A549 (cell line): Measurements from ENCODE around the gene SRC. TPM values are rescaled to one million over a fixed set of nuclear protein-coding genes. Genes with fewer than 3 reads are reported as not detected.
A peak's percentile ranks its signal among the peaks of the same experiment; 100 is the strongest.

Experiments
- ATAC-seq, 2 experiments: fragments of 200-7000 bp in 1 of 2; fragments of >200 bp in 1 of 2; cut with Nextera tagmentation in 1 of 2; cut with Tn5 transposase in 1 of 2; 3 replicates each; pipeline versions ENCODE4 v1.8.0 to v1.9.1; 2018 to 2020; ENCODE audit warnings: mild to moderate bottlenecking in 1 of 2, moderate library complexity in 1 of 2
- CTCF ChIA-PET: fragments of 300-600 bp; sonication (Branson Sonifier 250); formaldehyde crosslinking; extraction: SDS; loops from one replicate; lab custom pipeline; 2021; ENCODE audit warnings: antibody characterized with exemption, inconsistent platforms; lab: Yijun Ruan, JAX
- POLR2A ChIA-PET: fragments of 350-600 bp; formaldehyde crosslinking; extraction: SDS; loops from one replicate; lab custom pipeline; 2021; ENCODE audit warnings: antibody characterized with exemption, inconsistent platforms; lab: Yijun Ruan, JAX
- DNase-seq, 2 experiments: peaks; one replicate each; pipeline versions ENCODE4 v3.0.0 to v3.0.0-alpha.2; 2011 to 2016; ENCODE audit warnings: low read depth in 1 of 2, low spot score in 1 of 2
- FAIRE-seq: peaks from 2 replicates; lab custom pipeline; 2011; peaks lifted over from hg19 to GRCh38; lab: Jason Lieb, UNC
- H3K27ac ChIP-seq, 2 experiments: fragments of >200 bp; sonication (Bioruptor Twin); formaldehyde crosslinking; 3 replicates each; pipeline ENCODE4 v1.5.1; 2016 to 2017
- H3K4me1 ChIP-seq: fragments of >200 bp; sonication (Bioruptor Twin); formaldehyde crosslinking; 3 replicates; pipeline ENCODE4 v1.6.1; 2016
- H3K4me2 ChIP-seq: fragments of >200 bp; sonication (Bioruptor Twin); formaldehyde crosslinking; 3 replicates; pipeline ENCODE4 v1.6.1; 2016
- H3K4me3 ChIP-seq: fragments of >200 bp; sonication (Bioruptor Twin); formaldehyde crosslinking; 3 replicates; pipeline ENCODE4 v1.5.1; 2016
- H3K9me3 ChIP-seq: fragments of >200 bp; sonication (Bioruptor Twin); formaldehyde crosslinking; 3 replicates; pipeline ENCODE4 v1.6.1; 2016
- ATOH8 ChIP-seq: fragments of 250-450 bp; sonication (Bioruptor Pico); IDR thresholded peaks from 2 replicates; pipeline ENCODE4 v1.5.0; 2020; ENCODE audit warnings: low read depth, mild to moderate bottlenecking, moderate library complexity
- BHLHE40 ChIP-seq: IDR thresholded peaks from 2 replicates; pipeline ENCODE4 v1.6.1; 2012; ENCODE audit warnings: low read depth, low read length, inconsistent platforms
- CEBPB ChIP-seq, 2 experiments: fragments of >200 bp in 1 of 2; sonication (Bioruptor Twin) in 1 of 2; formaldehyde crosslinking in 1 of 2; IDR thresholded peaks; 2 replicates each; pipeline ENCODE4 v1.6.1; 2012 to 2016
- CHD4 ChIP-seq: fragments of 200-600 bp; sonication (generic); IDR thresholded peaks from 2 replicates; pipeline ENCODE4 v1.6.1; 2016; ENCODE audit warnings: antibody characterized with exemption, mild to moderate bottlenecking, borderline replicate concordance
- FOSB ChIP-seq: fragments of 250-450 bp; sonication (Bioruptor Pico); IDR thresholded peaks from 2 replicates; pipeline ENCODE4 v1.5.0; 2020; ENCODE audit warnings: mild to moderate bottlenecking, moderate library complexity
- FOSL2 ChIP-seq, 2 experiments: fragments of 450-650 bp in 1 of 2; fragments of >200 bp in 1 of 2; sonication (Bioruptor Twin) in 1 of 2; formaldehyde crosslinking; IDR thresholded peaks; 2 replicates each; pipeline versions ENCODE4 v1.5.0 to v1.6.1; 2016 to 2020; ENCODE audit warnings: mild to moderate bottlenecking in 1 of 2, moderate library complexity in 1 of 2
- GATA3 ChIP-seq: IDR thresholded peaks from 2 replicates; pipeline ENCODE4 v1.6.1; 2012; ENCODE audit warnings: borderline replicate concordance
- HDAC2 ChIP-seq: fragments of 200-600 bp; sonication (generic); IDR thresholded peaks from 2 replicates; pipeline ENCODE4 v1.6.1; 2016
- HOXA7 ChIP-seq: fragments of 250-450 bp; sonication (Bioruptor Pico); IDR thresholded peaks from 2 replicates; pipeline ENCODE4 v1.5.0; 2020; ENCODE audit warnings: mild to moderate bottlenecking, moderate library complexity
- KDM1A ChIP-seq: fragments of 200-600 bp; sonication (generic); IDR thresholded peaks from 2 replicates; pipeline ENCODE4 v1.6.1; 2016; ENCODE audit warnings: low read depth, mild to moderate bottlenecking
- MAX ChIP-seq: IDR thresholded peaks from 2 replicates; pipeline ENCODE4 v1.6.1; 2012
- MAZ ChIP-seq: fragments of 150-350 bp; IDR thresholded peaks from 2 replicates; pipeline ENCODE4 v1.6.1; 2014; ENCODE audit warnings: antibody characterized with exemption, low read depth, low read length, borderline replicate concordance
- MYC ChIP-seq: IDR thresholded peaks from 2 replicates; pipeline ENCODE4 v1.6.1; 2012; ENCODE audit warnings: mild to moderate bottlenecking, inconsistent platforms, low read length, improper control_type of control experiment, borderline replicate concordance
- NFE2L2 ChIP-seq: fragments of 150-350 bp; conservative IDR thresholded peaks from 2 replicates; pipeline ENCODE4 v1.6.1; 2014; ENCODE audit warnings: low read length
- PHF8 ChIP-seq: fragments of 200-600 bp; sonication (generic); IDR thresholded peaks from 2 replicates; pipeline ENCODE4 v1.6.1; 2016; ENCODE audit warnings: low read depth, mild to moderate bottlenecking, antibody characterized with exemption, moderate library complexity, borderline replicate concordance
- RAD21 ChIP-seq, 2 experiments: fragments of >200 bp in 1 of 2; sonication (Bioruptor Twin) in 1 of 2; formaldehyde crosslinking in 1 of 2; IDR thresholded peaks in 1 of 2; conservative IDR thresholded peaks in 1 of 2; 2 replicates in 1 of 2; 3 replicates in 1 of 2; pipeline ENCODE4 v1.6.1; 2012 to 2018; ENCODE audit warnings: inconsistent platforms in 1 of 2
- RARB ChIP-seq: fragments of 250-450 bp; sonication (Bioruptor Pico); IDR thresholded peaks from 2 replicates; pipeline ENCODE4 v1.8.0; 2021; ENCODE audit warnings: mild to moderate bottlenecking, moderate library complexity
- RCOR1 ChIP-seq: fragments of 150-350 bp; IDR thresholded peaks from 2 replicates; pipeline ENCODE4 v1.6.1; 2014; ENCODE audit warnings: antibody characterized with exemption, low read length, low read depth
- RFX5 ChIP-seq: fragments of 450-650 bp; IDR thresholded peaks from 2 replicates; pipeline ENCODE4 v1.7.1; 2014; ENCODE audit warnings: antibody characterized with exemption, mild to moderate bottlenecking, moderate library complexity
- RNF2 ChIP-seq: fragments of 200-600 bp; sonication (generic); IDR thresholded peaks from 2 replicates; pipeline ENCODE4 v1.6.1; 2016; ENCODE audit warnings: low read depth, mild to moderate bottlenecking, antibody characterized with exemption, moderate library complexity, borderline replicate concordance
- TFCP2L1 ChIP-seq: fragments of 250-450 bp; sonication (Bioruptor Pico); IDR thresholded peaks from 2 replicates; pipeline ENCODE4 v1.5.0; 2021; ENCODE audit warnings: mild to moderate bottlenecking
- ZFP36 ChIP-seq: fragments of 450-650 bp; IDR thresholded peaks from 2 replicates; pipeline ENCODE4 v1.6.1; 2014; ENCODE audit warnings: borderline replicate concordance; ENCODE audit not compliant: partially characterized antibody
- ZSCAN20 ChIP-seq: fragments of 250-450 bp; sonication (Bioruptor Pico); IDR thresholded peaks from 2 replicates; pipeline ENCODE4 v1.8.0; 2022; ENCODE audit warnings: mild to moderate bottlenecking, moderate library complexity
- WGBS: methylation state at CpG from one replicate; pipeline ENCODE4 v1.1.6; 2017; ENCODE audit errors: missing lambda C conversion rate; 5-methylcytosine and 5-hydroxymethylcytosine counted together
- polyA plus RNA-seq, 4 experiments: library from polyadenylated mRNA; depleted of rRNA in 3 of 4; stranded (reverse); fragments of >200 nt; fragmentation: RNase III in 1 of 4; extraction: RNeasy Plus Mini Kit Qiagen cat#74134 plus additional on column Dnase treatment in 1 of 4; gene quantifications; 2 replicates in 3 of 4; 3 replicates in 1 of 4; pipeline ENCODE4 v1.2.3, GENCODE V29; 2011 to 2017
- TF ChIP-seq, protein P1 (sequence below): fragments of >200 bp; sonication (Bioruptor Twin); formaldehyde crosslinking; IDR thresholded peaks from 2 replicates; pipeline ENCODE4 v1.6.1; 2016
- TF ChIP-seq, protein P2 (sequence below): fragments of 150-350 bp; IDR thresholded peaks from 2 replicates; pipeline ENCODE4 v1.6.1; 2014; ENCODE audit warnings: low read depth, mild to moderate bottlenecking, low read length
- TF ChIP-seq, protein P3 (sequence below): fragments of >200 bp; sonication (Bioruptor Twin); formaldehyde crosslinking; IDR thresholded peaks from 3 replicates; pipeline ENCODE4 v1.5.1; 2016

The SRC gene
- polyA plus RNA-seq, 2 of the 4 experiments (the other 2 are of a cell fraction): 139 to 154 TPM

DNA sequence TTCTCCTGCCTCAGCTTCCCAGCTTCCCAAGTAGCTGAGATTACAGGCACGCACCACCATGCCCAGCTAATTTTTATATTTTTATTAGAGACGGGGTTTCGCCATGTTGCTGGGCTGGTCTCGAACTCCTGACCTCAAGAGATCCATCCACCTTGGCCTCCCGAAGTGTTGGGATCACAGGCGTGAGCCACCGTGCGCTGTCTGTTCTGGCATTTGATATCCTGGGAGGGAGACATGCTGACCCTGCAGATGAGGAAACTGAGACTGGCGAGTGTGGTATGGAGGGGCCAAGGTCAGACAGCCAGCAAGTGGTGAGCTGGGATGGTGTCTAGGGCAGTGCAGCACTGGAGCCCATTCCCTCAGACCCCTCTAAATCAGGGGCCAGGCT, 44.6 kb downstream of the SRC start:
- ATAC-seq: no peak
- H3K27ac ChIP-seq: peak overlapping the region in 1 of 2 experiments; percentile 61; a peak in 3 of 6 replicates
- no peak for FAIRE-seq
- no peak for TF ChIP-seq MAX
- no peak for DNase-seq
- H3K4me1 ChIP-seq: peaks cover 93% of the 10 kb centered on the region
- H3K4me3 ChIP-seq: no peak overlapping the region
- POLR2A ChIA-PET: no interaction called here
- no peak overlapping the region; the same call in 2 of the 3 replicates for H3K4me2 ChIP-seq
- 93% methylated on average over 9 of the region's 9 CpGs for WGBS
- CTCF ChIA-PET: interaction anchor here (0.9 to 4.5 kb wide), 7 partner anchors 7 to 144 kb away, joined by 3 to 26 read pairs (median 3); no protein-coding TSS in a partner anchor
- no peaks in the 10 kb centered on the region for H3K9me3 ChIP-seq

DNA sequence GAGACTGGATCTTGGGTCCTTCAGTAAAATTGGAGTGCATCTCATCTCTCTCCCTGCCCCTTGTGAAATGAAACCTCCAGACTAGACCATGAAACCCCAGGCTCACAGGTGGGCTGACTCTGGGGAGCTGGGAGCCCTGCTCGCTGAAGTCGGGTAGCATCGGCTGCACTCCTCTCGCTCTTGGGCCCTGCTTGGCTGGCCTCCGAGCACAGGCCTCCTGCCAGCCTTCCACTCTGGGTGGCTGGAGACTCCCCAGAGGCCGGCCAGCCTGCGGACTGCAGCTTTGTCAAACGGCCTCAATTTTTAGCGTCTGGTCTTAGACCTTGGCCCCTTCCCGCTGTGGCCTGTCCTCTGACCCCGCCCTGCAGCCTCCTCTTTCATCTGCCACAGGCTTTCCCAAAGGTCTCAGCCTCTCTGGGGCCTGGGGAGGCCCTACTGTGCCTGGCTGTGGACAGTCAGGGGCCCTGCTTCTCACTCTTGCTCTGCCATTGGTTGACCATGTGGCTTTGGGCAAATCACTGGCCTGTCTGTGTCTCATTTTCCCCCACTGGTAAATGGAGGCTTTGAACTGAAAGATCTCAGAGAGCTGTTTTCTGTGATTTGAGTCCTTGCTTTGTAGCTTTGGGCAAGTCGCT, 45.1 kb downstream of the SRC start:
- H3K27ac ChIP-seq: peak overlapping the region in 1 of 2 experiments; percentile 61; a peak in 3 of 6 replicates
- no peak for FAIRE-seq
- no peak for ATAC-seq
- H3K4me2 ChIP-seq: no peak overlapping the region; the same call in 2 of the 3 replicates
- peak in 1 of 2 experiments; percentile 22 for DNase-seq
- no peak overlapping the region for H3K4me3 ChIP-seq
- TF ChIP-seq ATOH8 (CRISPR knock-in tag) (no peak), MAZ (no peak), CHD4 (no peak), ZSCAN20 (CRISPR knock-in tag) (no peak), MYC (no peak), FOSB (CRISPR knock-in tag) (no peak), RFX5 (no peak), HDAC2 (no peak), CEBPB (IDR thresholded peaks at IDR 0.05) (no peak), FOSL2 (IDR thresholded peaks at IDR 0.05) (no peak), FOSL2 (CRISPR knock-in tag; IDR thresholded peaks at IDR 0.05) (no peak)
- TF ChIP-seq, protein P1, sequence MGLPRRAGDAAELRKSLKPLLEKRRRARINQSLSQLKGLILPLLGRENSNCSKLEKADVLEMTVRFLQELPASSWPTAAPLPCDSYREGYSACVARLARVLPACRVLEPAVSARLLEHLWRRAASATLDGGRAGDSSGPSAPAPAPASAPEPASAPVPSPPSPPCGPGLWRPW: no peak
- POLR2A ChIA-PET: interaction anchor here (1.0 kb wide), 1 partner anchor 113 kb away, joined by 3 read pairs; no protein-coding TSS in a partner anchor
- H3K4me1 ChIP-seq: peaks cover 93% of the 10 kb centered on the region
- WGBS: 89% methylated on average over 12 of the region's 12 CpGs
- CTCF ChIA-PET: interaction anchor here (1.2 to 4.5 kb wide), 5 partner anchors 8 to 143 kb away, joined by 3 to 26 read pairs (median 8); no protein-coding TSS in a partner anchor
- H3K9me3 ChIP-seq: no peaks in the 10 kb centered on the region

GRCh38 chr20:37392441-37393195, 46.7 kb downstream of the SRC start:
- Histone ChIP-seq H3K27ac (peak overlapping the region; percentile 69 to 84; a peak in 5 of 6 replicates), H3K4me3 (no peak overlapping the region), H3K9me3 (no peaks in the 10 kb centered on the region), H3K4me2 (peak overlapping the region; percentile 32; the same call in 2 of the 3 replicates), H3K4me1 (peaks cover 93% of the 10 kb centered on the region)
- CTCF ChIA-PET: interaction anchor here (1.0 to 4.5 kb wide), 7 partner anchors 9 to 135 kb away, joined by 3 to 26 read pairs (median 7); partner anchors contain the start of gene BLCAP
- FAIRE-seq: no peak
- ATAC-seq: peak; percentile 11 to 25; a peak in 3 of 6 replicates
- DNase-seq: peak in 1 of 2 experiments; percentile 84
- WGBS: 86% methylated on average over 16 of the region's 16 CpGs
- POLR2A ChIA-PET: no interaction called here
- no peak for TF ChIP-seq PHF8
- TF ChIP-seq RAD21 (conservative IDR thresholded peaks at IDR 0.05 in 1 of 2, IDR thresholded peaks at IDR 0.05 in 1 of 2): peak; percentile 16 to 30; a peak in 2 of 5 replicates
- 0 out of 2 replicates have a peak, but pooled peaks have one; percentile 79 for TF ChIP-seq KDM1A
- TF ChIP-seq RCOR1: 0 out of 2 replicates have a peak, but pooled peaks have one; percentile 28
- TF ChIP-seq, protein P2, sequence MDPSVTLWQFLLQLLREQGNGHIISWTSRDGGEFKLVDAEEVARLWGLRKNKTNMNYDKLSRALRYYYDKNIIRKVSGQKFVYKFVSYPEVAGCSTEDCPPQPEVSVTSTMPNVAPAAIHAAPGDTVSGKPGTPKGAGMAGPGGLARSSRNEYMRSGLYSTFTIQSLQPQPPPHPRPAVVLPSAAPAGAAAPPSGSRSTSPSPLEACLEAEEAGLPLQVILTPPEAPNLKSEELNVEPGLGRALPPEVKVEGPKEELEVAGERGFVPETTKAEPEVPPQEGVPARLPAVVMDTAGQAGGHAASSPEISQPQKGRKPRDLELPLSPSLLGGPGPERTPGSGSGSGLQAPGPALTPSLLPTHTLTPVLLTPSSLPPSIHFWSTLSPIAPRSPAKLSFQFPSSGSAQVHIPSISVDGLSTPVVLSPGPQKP: no peak
- peak; percentile 92 for TF ChIP-seq HOXA7 (CRISPR knock-in tag)
- TF ChIP-seq GATA3: 0 out of 2 replicates have a peak, but pooled peaks have one; percentile 8
- TF ChIP-seq MAZ: no peak
- TF ChIP-seq NFE2L2: no peak
- no peak for TF ChIP-seq BHLHE40
- peak; percentile 1 for TF ChIP-seq ZFP36
- no peak for TF ChIP-seq RNF2
- TF ChIP-seq, protein P3, sequence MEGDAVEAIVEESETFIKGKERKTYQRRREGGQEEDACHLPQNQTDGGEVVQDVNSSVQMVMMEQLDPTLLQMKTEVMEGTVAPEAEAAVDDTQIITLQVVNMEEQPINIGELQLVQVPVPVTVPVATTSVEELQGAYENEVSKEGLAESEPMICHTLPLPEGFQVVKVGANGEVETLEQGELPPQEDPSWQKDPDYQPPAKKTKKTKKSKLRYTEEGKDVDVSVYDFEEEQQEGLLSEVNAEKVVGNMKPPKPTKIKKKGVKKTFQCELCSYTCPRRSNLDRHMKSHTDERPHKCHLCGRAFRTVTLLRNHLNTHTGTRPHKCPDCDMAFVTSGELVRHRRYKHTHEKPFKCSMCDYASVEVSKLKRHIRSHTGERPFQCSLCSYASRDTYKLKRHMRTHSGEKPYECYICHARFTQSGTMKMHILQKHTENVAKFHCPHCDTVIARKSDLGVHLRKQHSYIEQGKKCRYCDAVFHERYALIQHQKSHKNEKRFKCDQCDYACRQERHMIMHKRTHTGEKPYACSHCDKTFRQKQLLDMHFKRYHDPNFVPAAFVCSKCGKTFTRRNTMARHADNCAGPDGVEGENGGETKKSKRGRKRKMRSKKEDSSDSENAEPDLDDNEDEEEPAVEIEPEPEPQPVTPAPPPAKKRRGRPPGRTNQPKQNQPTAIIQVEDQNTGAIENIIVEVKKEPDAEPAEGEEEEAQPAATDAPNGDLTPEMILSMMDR: peak; percentile 35; the same call in 2 of the 3 replicates
- no peak for TF ChIP-seq RARB (CRISPR knock-in tag)
- TF ChIP-seq TFCP2L1 (CRISPR knock-in tag): peak; percentile 79; the same call in 1 of the 2 replicates
